Measurements from ENCODE around the gene CSNK2A2.

The CSNK2A2 gene

DNA sequence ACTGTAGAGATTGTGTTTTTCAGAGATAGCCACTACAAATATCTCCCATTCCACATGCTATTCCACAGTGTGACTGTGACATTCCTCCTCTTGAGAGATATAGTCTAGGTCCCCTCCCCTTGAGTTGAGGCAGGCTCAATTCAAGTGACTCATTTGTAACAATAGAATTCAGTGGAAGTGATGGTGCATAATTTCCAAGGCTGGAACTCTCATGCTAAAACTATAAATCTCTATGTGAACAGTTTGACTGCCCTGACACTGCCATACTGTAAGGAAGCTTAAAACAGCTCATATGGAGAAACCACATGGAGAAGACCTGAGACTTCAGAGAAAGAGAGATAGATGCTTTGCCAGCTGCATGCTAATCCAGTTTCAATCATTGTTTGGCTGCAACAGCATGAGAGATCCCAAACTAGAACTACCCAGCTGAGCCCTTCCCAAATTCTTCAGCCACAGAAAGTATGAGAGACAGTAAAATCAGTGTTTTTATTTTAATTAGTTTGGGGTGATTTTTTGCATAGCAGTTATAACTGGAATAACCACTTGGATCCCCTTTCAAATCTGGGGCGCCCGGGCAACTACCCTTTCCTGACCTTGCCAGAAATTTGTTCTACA lies 19.5 kb upstream of the CSNK2A2 start:
- DNase-seq (ENCODE audit: low spot score) = no peak
- TF ChIP-seq, protein P1, sequence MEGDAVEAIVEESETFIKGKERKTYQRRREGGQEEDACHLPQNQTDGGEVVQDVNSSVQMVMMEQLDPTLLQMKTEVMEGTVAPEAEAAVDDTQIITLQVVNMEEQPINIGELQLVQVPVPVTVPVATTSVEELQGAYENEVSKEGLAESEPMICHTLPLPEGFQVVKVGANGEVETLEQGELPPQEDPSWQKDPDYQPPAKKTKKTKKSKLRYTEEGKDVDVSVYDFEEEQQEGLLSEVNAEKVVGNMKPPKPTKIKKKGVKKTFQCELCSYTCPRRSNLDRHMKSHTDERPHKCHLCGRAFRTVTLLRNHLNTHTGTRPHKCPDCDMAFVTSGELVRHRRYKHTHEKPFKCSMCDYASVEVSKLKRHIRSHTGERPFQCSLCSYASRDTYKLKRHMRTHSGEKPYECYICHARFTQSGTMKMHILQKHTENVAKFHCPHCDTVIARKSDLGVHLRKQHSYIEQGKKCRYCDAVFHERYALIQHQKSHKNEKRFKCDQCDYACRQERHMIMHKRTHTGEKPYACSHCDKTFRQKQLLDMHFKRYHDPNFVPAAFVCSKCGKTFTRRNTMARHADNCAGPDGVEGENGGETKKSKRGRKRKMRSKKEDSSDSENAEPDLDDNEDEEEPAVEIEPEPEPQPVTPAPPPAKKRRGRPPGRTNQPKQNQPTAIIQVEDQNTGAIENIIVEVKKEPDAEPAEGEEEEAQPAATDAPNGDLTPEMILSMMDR (IDR thresholded peaks at IDR 0.05; ENCODE audit: borderline replicate concordance, control extremely low read depth, extremely low read depth, insufficient read depth, missing control alignments) = no peak
- in situ Hi-C loops (cut with MboI; ENCODE audit: low sequenced_read_pairs, unreplicated experiment) = no loop called here

DNA sequence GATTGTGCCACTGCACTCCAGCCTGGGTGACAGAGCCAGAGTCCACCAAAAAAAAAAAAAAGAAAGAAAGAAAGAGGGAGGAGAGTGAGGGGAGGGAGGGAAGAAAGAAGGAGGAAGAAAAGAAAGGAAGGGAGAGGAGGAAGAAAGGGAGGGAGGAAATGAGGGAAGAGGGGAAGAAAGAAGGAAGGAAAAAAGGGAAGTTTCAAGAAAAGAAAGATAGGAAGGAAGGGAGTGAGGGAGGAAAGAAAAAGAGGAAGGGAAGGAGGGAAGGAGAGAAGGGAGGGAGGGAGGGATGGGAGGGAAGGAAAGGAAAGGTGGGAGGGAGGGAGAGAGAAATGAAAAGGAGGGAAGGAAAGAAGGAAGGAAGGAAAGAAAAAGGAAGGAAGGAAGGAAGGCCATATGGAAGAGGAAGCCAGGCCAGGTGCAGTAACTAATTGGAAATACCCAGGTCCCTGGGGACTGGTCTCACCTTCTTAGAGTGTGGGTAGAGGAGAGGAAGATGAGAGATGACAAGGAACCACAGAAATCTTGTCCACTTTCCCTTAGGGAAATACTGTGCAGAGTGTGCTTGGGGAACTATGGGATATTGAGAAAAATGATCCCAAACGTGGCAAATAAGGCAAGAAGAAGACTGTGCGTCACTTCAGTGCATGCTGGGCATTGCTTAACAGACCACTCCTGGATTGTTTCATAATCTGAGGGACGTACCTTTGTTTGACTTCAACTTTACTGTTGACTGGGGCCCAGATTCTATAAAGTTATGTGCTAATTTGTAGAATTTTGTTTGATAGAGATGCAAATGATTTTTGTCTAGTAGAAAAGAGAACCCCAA lies 15.1 kb upstream of the CSNK2A2 start:
- no peak for DNase-seq (ENCODE audit: low spot score)
- TF ChIP-seq, protein P1 (IDR thresholded peaks at IDR 0.05; ENCODE audit: borderline replicate concordance, control extremely low read depth, extremely low read depth, insufficient read depth, missing control alignments) = no peak
- in situ Hi-C loops (cut with MboI; ENCODE audit: low sequenced_read_pairs, unreplicated experiment) = no loop called here

DNA sequence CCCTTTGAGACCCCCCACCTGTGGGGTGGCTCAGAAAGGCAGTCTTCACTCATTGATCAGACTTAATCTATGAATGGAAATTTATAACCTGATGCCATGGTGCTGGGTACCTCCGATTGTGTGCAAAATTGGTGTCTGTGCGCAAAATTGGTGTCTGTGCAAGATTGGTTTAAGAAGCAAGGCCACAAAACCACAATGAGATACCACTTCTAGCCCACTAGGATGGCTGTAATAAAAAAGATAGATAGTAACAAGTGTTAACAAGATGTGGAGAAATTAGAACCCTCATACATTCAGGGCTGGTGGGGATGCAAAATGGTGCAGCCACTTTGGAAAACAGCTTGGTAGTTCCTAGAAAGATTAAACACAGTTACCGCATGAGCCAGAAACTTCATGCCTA lies 13.9 kb upstream of the CSNK2A2 start:
- in situ Hi-C loops (cut with MboI; ENCODE audit: low sequenced_read_pairs, unreplicated experiment) = no loop called here
- no peak for DNase-seq (ENCODE audit: low spot score)
- TF ChIP-seq, protein P1 (IDR thresholded peaks at IDR 0.05; ENCODE audit: borderline replicate concordance, control extremely low read depth, extremely low read depth, insufficient read depth, missing control alignments) = no peak

DNA sequence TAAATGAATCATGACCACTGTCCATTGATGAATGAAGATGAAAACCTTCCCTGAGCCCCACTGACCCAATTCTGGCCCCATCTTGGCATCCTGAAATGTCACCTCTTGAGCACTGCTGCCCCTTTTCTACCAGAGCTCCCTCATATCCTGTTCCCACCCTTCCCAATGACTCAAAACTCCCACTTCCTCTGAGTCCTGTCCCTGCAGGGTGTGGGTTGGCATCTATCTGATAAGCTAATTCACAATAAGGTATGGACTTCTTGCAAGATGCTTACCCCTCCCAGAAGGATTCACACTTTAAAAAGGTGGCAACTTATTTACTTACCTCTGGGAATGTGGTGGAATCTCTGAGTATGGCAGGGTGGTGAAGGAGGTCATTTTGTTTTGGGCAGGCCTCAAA lies 13.3 kb upstream of the CSNK2A2 start:
- TF ChIP-seq, protein P1 (IDR thresholded peaks at IDR 0.05; ENCODE audit: borderline replicate concordance, control extremely low read depth, extremely low read depth, insufficient read depth, missing control alignments) = no peak
- in situ Hi-C loops (cut with MboI; ENCODE audit: low sequenced_read_pairs, unreplicated experiment) = no loop called here
- no peak for DNase-seq (ENCODE audit: low spot score)

DNA sequence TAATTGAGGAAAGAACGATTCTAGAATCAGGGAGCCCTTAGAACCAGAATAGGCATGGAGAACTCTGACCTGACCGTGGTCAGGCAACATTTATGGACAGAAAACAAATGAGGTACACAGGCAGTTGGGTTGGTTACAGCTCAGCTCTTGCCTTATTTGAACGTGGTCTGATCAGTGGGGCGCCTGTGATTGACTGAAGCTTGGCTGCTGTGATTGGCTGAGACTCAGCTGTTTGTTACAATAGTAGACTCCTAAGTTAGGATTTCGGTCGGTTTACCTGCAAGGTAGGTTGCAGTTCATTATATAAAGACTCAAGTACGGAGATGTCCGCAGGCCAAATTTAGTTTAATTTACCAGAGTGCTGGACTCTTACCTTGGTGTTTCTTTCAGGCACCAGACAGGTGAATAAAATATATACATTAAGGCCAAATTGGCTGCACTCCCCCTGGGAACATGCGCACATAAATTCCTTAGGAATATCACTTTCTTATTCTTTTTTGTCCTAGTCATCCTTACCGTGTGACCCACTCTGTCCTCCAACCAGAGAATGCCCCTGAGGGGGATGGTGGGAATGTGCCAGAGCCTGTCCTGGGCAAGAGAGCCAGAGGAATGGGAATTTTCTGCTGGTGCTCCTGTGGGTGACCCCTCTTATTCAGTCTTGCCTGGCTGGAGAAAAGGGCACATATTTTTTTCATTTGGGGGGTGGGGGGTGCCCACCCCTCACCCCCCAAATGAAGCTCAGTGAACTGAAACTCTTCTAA lies 7.5 kb upstream of the CSNK2A2 start:
- in situ Hi-C loops (cut with MboI; ENCODE audit: low sequenced_read_pairs, unreplicated experiment) = no loop called here
- TF ChIP-seq, protein P1 (IDR thresholded peaks at IDR 0.05; ENCODE audit: borderline replicate concordance, control extremely low read depth, extremely low read depth, insufficient read depth, missing control alignments) = no peak
- DNase-seq (ENCODE audit: low spot score) = no peak

DNA sequence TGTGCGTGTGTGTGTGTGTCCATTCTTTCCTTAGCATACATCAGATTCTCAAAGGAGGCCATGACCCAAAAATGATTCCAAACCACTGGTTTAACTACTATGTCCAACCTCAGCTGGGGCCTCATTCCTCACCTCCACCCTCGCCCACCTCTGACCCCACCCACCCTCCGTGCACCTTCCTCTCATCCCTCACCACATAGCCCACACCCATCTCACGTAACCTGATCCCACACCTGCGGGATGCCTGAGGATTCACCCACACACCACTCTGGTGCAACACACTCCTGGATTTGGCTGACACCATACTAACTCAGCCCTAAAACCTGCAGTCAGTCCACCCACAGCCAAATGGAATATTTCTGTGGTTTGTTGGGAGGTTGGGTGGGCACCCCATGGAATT lies 3.3 kb upstream of the CSNK2A2 start:
- in situ Hi-C loops (cut with MboI; ENCODE audit: low sequenced_read_pairs, unreplicated experiment) = no loop called here
- TF ChIP-seq, protein P1 (IDR thresholded peaks at IDR 0.05; ENCODE audit: borderline replicate concordance, control extremely low read depth, extremely low read depth, insufficient read depth, missing control alignments) = no peak
- no peak for DNase-seq (ENCODE audit: low spot score)
